Stimulated activated CD4-positive, alpha-beta T cell treated with anti-CD3 and anti-CD28 coated beads, TNF-alpha, amount 100 ng/mL, for 48 hours (primary cell): ENCODE results near the gene SELENOO.

Source experiments
- DNase-seq, 3 donors: peaks; one replicate each; pipeline ENCODE4 v3.0.0-alpha.2; 2020; ENCODE audit warnings: low read depth in 3 of 3

Gene SELENOO

GRCh38 chr22:50255099-50255498 is 54.3 kb downstream of the SELENOO start:
- DNase-seq = no peak

- no peak for DNase-seq
These were observed 54.8 kb downstream of the SELENOO start for GRCh38 chr22:50255607-50256006.

GRCh38 chr22:50256258-50256862 is 55.5 kb downstream of the SELENOO start:
- no peak for DNase-seq

- no peak for DNase-seq
These were observed 56.2 kb downstream of the SELENOO start for GRCh38 chr22:50257041-50257440.

- DNase-seq = no peak
These were observed 56.9 kb downstream of the SELENOO start for GRCh38 chr22:50257451-50258360.

- DNase-seq = no peak
These were observed 57.8 kb downstream of the SELENOO start for GRCh38 chr22:50258361-50259292.

- no peak for DNase-seq
These were observed 58.5 kb downstream of the SELENOO start for GRCh38 chr22:50259302-50259701.

GRCh38 chr22:50260434-50260800 is 59.6 kb downstream of the SELENOO start:
- no peak for DNase-seq

- DNase-seq = no peak
These were observed 60.2 kb downstream of the SELENOO start for GRCh38 chr22:50260801-50261614.

GRCh38 chr22:50261615-50262459 is 61.0 kb downstream of the SELENOO start, which contains the start of gene MAPK12:
Gene MAPK12, minus strand, starts transcription at chr22:50261683. Its CDS starts 174 bp downstream, at chr22:50261509.
- no peak for DNase-seq

- no peak for DNase-seq
These were observed 61.7 kb downstream of the SELENOO start for GRCh38 chr22:50262460-50262911.

- no peak for DNase-seq
These were observed 62.3 kb downstream of the SELENOO start for GRCh38 chr22:50262973-50263617.

GRCh38 chr22:50264104-50264745 is 63.4 kb downstream of the SELENOO start:
- DNase-seq = no peak

GRCh38 chr22:50264946-50265669 is 64.3 kb downstream of the SELENOO start:
- no peak for DNase-seq

- DNase-seq = no peak
These were observed 66.2 kb downstream of the SELENOO start for GRCh38 chr22:50266994-50267393.
